WTC11 (cell line): Measurements from ENCODE around the gene PHF14. TPM values are rescaled to one million over a fixed set of nuclear protein-coding genes. Genes with fewer than 3 reads are reported as not detected.

Source experiments
- ATAC-seq: fragments of 200-7000 bp; cut with Tn5 transposase; 2 replicates; pipeline ENCODE4 v1.10.0; 2021; ENCODE audit warnings: mild to moderate bottlenecking, moderate library complexity
- CTCF ChIA-PET: fragments of 300-600 bp; sonication (Branson Sonifier 250); formaldehyde crosslinking; loops from one replicate; lab custom pipeline; 2021; ENCODE audit warnings: antibody characterized with exemption; lab: Charles Lee
- POLR2A ChIA-PET: fragments of 350-600 bp; sonication (Branson Sonifier 250); formaldehyde crosslinking; loops from one replicate; lab custom pipeline; 2021; ENCODE audit warnings: antibody characterized with exemption; lab: Charles Lee
- DNase-seq: peaks from one replicate; pipeline ENCODE4 v3.0.0; 2021; ENCODE audit warnings: low spot score
- H3K27ac Mint-ChIP-seq: 2 replicates; pipeline ENCODE4 v1.8.0; 2021; ENCODE audit warnings: mixed read lengths
- H3K27me3 Mint-ChIP-seq: 2 replicates; pipeline ENCODE4 v1.8.0; 2021; ENCODE audit warnings: low read depth, mild to moderate bottlenecking, moderate library complexity, mixed read lengths
- H3K36me3 Mint-ChIP-seq: 2 replicates; pipeline ENCODE4 v1.8.0; 2021; ENCODE audit warnings: mixed read lengths
- H3K4me1 Mint-ChIP-seq: 2 replicates; pipeline ENCODE4 v1.8.0; 2022; ENCODE audit warnings: mixed read lengths
- H3K4me3 Mint-ChIP-seq: 2 replicates; pipeline ENCODE4 v1.8.0; 2021; ENCODE audit warnings: mild to moderate bottlenecking, moderate library complexity, mixed read lengths
- H3K9me3 Mint-ChIP-seq: 2 replicates; pipeline ENCODE4 v1.8.0; 2021; ENCODE audit warnings: mixed read lengths
- CREM ChIP-seq: sonication (generic); formaldehyde crosslinking; IDR thresholded peaks from 2 replicates; pipeline ENCODE4 v1.8.1; 2022; ENCODE audit warnings: mild to moderate bottlenecking, missing genetic modification reagents, moderate library complexity
- E2F1 ChIP-seq: sonication (generic); formaldehyde crosslinking; IDR thresholded peaks from 2 replicates; pipeline ENCODE4 v1.8.0; 2022; ENCODE audit warnings: mild to moderate bottlenecking, missing genetic modification reagents
- FOXP4 ChIP-seq: sonication (generic); formaldehyde crosslinking; IDR thresholded peaks from 2 replicates; pipeline ENCODE4 v1.8.0; 2022; ENCODE audit warnings: mild to moderate bottlenecking, missing genetic modification reagents
- HMGA2 ChIP-seq: fragments of 250-450 bp; sonication (Bioruptor Pico); IDR thresholded peaks from 2 replicates; pipeline ENCODE4 v1.4.0; 2021; ENCODE audit warnings: mild to moderate bottlenecking, moderate library complexity
- MLX ChIP-seq: sonication (generic); formaldehyde crosslinking; IDR thresholded peaks from 2 replicates; pipeline ENCODE4 v1.8.1; 2023; ENCODE audit warnings: mild to moderate bottlenecking, missing genetic modification reagents, moderate library complexity
- MYBL2 ChIP-seq: sonication (generic); formaldehyde crosslinking; IDR thresholded peaks from 2 replicates; pipeline ENCODE4 v1.8.1; 2023; ENCODE audit warnings: mild to moderate bottlenecking, moderate library complexity, missing genetic modification reagents
- NFYB ChIP-seq: sonication (generic); formaldehyde crosslinking; conservative IDR thresholded peaks from 2 replicates; pipeline ENCODE4 v1.8.0; 2022; ENCODE audit warnings: low read depth, missing genetic modification reagents
- PREB ChIP-seq: sonication (generic); formaldehyde crosslinking; IDR thresholded peaks from 2 replicates; pipeline ENCODE4 v1.8.1; 2022; ENCODE audit warnings: mild to moderate bottlenecking, missing genetic modification reagents, moderate library complexity, borderline replicate concordance
- RORB ChIP-seq: fragments of 250-450 bp; sonication (Bioruptor Pico); IDR thresholded peaks from 2 replicates; pipeline ENCODE4 v1.9.0; 2021; ENCODE audit warnings: mild to moderate bottlenecking
- TCF7 ChIP-seq: sonication (generic); formaldehyde crosslinking; IDR thresholded peaks from 2 replicates; pipeline ENCODE4 v1.8.0; 2022; ENCODE audit warnings: mild to moderate bottlenecking, low read depth, missing genetic modification reagents, moderate library complexity
- ZNF416 ChIP-seq: fragments of 250-450 bp; sonication (Bioruptor Pico); IDR thresholded peaks from 2 replicates; pipeline ENCODE4 v1.9.0; 2021; ENCODE audit warnings: mild to moderate bottlenecking, inconsistent platforms
- ZNF512 ChIP-seq: sonication (generic); formaldehyde crosslinking; IDR thresholded peaks from 2 replicates; pipeline ENCODE4 v1.8.1; 2022; ENCODE audit warnings: missing genetic modification reagents, borderline replicate concordance
- total RNA-seq: library from RNA; stranded (reverse); gene quantifications from 3 replicates; pipeline ENCODE4 v1.2.3, GENCODE V29; 2021
- TF ChIP-seq, protein P1 (sequence below): fragments of 250-450 bp; sonication (Bioruptor Pico); IDR thresholded peaks from 2 replicates; pipeline ENCODE4 v1.9.0; 2021; ENCODE audit warnings: mild to moderate bottlenecking, borderline replicate concordance
- TF ChIP-seq, protein P2 (sequence below): sonication (generic); formaldehyde crosslinking; IDR thresholded peaks from 2 replicates; pipeline ENCODE4 v1.8.0; 2023; ENCODE audit warnings: missing genetic modification reagents
- TF ChIP-seq, protein P3 (sequence below): sonication (generic); formaldehyde crosslinking; IDR thresholded peaks from 2 replicates; pipeline ENCODE4 v1.8.0; 2023; ENCODE audit warnings: mild to moderate bottlenecking, missing genetic modification reagents

The PHF14 gene
- total RNA-seq, 1 experiment from 2014 or later: 47.7 TPM

- Mint-ChIP-seq H3K27me3 (no peaks in the 10 kb centered on the region), H3K36me3 (0 out of 2 replicates have a peak, but pooled peaks cover 3% of the 10 kb centered on the region), H3K27ac (no peak overlapping the region), H3K4me1 (0 out of 2 replicates have a peak, but pooled peaks cover 3% of the 10 kb centered on the region), H3K9me3 (peaks cover 13% of the 10 kb centered on the region), H3K4me3 (no peak overlapping the region)
- no peak for DNase-seq
- ChIA-PET CTCF (interaction anchor here (0.8 kb wide), 1 partner anchor 127 kb away, joined by 3 read pairs; no protein-coding TSS in a partner anchor), POLR2A (no interaction called here)
- ATAC-seq: no peak
- TF ChIP-seq RORB (CRISPR knock-in tag) (no peak), MYBL2 (CRISPR knock-in tag) (no peak)
- TF ChIP-seq, all 79 proteins: peak for 0
Observed at GRCh38 chr7:11216276-11216675, 242.6 kb downstream of the PHF14 start.

DNA sequence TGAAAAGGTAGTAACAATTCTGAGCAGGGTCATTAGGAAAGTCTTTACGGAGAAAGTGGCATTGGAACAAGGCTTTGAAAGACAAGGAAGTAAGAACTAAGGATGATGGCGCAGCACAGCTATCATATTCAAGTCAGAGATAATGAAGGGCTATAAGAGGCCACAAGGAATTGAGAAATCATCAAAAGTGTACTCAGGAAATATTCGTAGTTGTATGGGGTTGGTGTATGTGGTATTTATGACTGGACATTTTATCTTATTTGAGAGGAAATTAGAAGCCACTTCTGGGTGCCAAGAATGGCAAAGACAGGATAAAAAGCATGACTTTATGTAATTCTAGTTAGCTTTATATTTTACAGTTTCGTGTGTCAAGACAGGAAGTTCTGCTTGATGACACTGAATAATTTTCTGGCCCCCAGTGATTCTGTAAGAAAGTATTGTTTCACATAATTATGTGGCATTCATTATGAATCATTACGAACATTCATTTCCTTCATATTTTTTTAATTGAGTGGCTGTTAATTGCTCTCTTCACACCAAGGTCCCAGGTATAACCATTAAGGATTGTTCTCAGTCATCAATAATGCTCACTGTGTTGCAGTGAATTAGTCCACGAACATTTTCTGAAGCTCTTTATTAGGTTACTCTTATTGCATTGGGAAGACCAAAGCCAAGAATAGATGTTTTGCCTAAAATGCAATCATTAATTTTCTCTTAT, 244.3 kb downstream of the PHF14 start:
- no peak overlapping the region for H3K4me3 Mint-ChIP-seq
- peaks cover 13% of the 10 kb centered on the region for H3K9me3 Mint-ChIP-seq
- no peak overlapping the region for H3K27ac Mint-ChIP-seq
- no peaks in the 10 kb centered on the region for H3K4me1 Mint-ChIP-seq
- H3K36me3 Mint-ChIP-seq: 0 out of 2 replicates have a peak, but pooled peaks cover 3% of the 10 kb centered on the region
- no peak for ATAC-seq
- ChIA-PET POLR2A (no interaction called here), CTCF (no interaction called here)
- DNase-seq: no peak
- H3K27me3 Mint-ChIP-seq: no peaks in the 10 kb centered on the region
- TF ChIP-seq ZNF416 (CRISPR knock-in tag) (no peak), MYBL2 (CRISPR knock-in tag) (no peak), MLX (CRISPR knock-in tag) (no peak), NFYB (CRISPR knock-in tag) (no peak), CREM (CRISPR knock-in tag) (no peak), HMGA2 (CRISPR knock-in tag) (no peak), FOXP4 (CRISPR knock-in tag) (no peak), PREB (CRISPR knock-in tag) (no peak), TCF7 (CRISPR knock-in tag) (no peak), E2F1 (CRISPR knock-in tag) (no peak), ZNF512 (CRISPR knock-in tag) (no peak)
- TF ChIP-seq, protein P1, sequence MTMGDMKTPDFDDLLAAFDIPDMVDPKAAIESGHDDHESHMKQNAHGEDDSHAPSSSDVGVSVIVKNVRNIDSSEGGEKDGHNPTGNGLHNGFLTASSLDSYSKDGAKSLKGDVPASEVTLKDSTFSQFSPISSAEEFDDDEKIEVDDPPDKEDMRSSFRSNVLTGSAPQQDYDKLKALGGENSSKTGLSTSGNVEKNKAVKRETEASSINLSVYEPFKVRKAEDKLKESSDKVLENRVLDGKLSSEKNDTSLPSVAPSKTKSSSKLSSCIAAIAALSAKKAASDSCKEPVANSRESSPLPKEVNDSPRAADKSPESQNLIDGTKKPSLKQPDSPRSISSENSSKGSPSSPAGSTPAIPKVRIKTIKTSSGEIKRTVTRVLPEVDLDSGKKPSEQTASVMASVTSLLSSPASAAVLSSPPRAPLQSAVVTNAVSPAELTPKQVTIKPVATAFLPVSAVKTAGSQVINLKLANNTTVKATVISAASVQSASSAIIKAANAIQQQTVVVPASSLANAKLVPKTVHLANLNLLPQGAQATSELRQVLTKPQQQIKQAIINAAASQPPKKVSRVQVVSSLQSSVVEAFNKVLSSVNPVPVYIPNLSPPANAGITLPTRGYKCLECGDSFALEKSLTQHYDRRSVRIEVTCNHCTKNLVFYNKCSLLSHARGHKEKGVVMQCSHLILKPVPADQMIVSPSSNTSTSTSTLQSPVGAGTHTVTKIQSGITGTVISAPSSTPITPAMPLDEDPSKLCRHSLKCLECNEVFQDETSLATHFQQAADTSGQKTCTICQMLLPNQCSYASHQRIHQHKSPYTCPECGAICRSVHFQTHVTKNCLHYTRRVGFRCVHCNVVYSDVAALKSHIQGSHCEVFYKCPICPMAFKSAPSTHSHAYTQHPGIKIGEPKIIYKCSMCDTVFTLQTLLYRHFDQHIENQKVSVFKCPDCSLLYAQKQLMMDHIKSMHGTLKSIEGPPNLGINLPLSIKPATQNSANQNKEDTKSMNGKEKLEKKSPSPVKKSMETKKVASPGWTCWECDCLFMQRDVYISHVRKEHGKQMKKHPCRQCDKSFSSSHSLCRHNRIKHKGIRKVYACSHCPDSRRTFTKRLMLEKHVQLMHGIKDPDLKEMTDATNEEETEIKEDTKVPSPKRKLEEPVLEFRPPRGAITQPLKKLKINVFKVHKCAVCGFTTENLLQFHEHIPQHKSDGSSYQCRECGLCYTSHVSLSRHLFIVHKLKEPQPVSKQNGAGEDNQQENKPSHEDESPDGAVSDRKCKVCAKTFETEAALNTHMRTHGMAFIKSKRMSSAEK: no peak
- TF ChIP-seq, protein P2, sequence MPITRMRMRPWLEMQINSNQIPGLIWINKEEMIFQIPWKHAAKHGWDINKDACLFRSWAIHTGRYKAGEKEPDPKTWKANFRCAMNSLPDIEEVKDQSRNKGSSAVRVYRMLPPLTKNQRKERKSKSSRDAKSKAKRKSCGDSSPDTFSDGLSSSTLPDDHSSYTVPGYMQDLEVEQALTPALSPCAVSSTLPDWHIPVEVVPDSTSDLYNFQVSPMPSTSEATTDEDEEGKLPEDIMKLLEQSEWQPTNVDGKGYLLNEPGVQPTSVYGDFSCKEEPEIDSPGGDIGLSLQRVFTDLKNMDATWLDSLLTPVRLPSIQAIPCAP (CRISPR knock-in tag): no peak
- TF ChIP-seq, protein P3, sequence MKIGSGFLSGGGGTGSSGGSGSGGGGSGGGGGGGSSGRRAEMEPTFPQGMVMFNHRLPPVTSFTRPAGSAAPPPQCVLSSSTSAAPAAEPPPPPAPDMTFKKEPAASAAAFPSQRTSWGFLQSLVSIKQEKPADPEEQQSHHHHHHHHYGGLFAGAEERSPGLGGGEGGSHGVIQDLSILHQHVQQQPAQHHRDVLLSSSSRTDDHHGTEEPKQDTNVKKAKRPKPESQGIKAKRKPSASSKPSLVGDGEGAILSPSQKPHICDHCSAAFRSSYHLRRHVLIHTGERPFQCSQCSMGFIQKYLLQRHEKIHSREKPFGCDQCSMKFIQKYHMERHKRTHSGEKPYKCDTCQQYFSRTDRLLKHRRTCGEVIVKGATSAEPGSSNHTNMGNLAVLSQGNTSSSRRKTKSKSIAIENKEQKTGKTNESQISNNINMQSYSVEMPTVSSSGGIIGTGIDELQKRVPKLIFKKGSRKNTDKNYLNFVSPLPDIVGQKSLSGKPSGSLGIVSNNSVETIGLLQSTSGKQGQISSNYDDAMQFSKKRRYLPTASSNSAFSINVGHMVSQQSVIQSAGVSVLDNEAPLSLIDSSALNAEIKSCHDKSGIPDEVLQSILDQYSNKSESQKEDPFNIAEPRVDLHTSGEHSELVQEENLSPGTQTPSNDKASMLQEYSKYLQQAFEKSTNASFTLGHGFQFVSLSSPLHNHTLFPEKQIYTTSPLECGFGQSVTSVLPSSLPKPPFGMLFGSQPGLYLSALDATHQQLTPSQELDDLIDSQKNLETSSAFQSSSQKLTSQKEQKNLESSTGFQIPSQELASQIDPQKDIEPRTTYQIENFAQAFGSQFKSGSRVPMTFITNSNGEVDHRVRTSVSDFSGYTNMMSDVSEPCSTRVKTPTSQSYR (CRISPR knock-in tag): no peak
